ENCODE results near the gene ZXDC. TPM values are rescaled to one million over a fixed set of nuclear protein-coding genes. Genes with fewer than 3 reads are reported as not detected.

ZXDC gene
- total and polyA plus RNA-seq, 2 experiments from 2014 or later = 24.1 to 25.0 TPM

GRCh38 chr3:126476166-126477060, 722 bp upstream of the ZXDC start:
- Histone ChIP-seq H3K9me3 (ENCODE audit: low read depth) (no peaks in the 10 kb centered on the region), H3K79me2 (peaks cover 33% of the 10 kb centered on the region), H3K9me2 (replicated peaks; ENCODE audit: insufficient read depth) (no peaks in the 10 kb centered on the region), H4K20me1 (ENCODE audit: insufficient read depth, poor library complexity, severe bottlenecking) (peaks cover 37% of the 10 kb centered on the region), H3K4me1 (ENCODE audit: insufficient read depth) (peaks cover 25% of the 10 kb centered on the region), H3K4me3 (peak overlapping the region; percentile 41), H2AFZ (peak overlapping the region; percentile 80), H3K4me2 (peak overlapping the region; percentile 75), H3K27ac (peak overlapping the region; percentile 94), H3K27me3 (no peaks in the 10 kb centered on the region), H3K36me3 (replicated peaks; ENCODE audit: insufficient read depth, low read depth) (no peaks in the 10 kb centered on the region)
- WGBS (ENCODE audit: low lambda C conversion rate, missing lambda C conversion rate) = 19% methylated on average over 41 of the region's 66 CpGs
- TF ChIP-seq EZH2 (IDR thresholded peaks at IDR 0.05; ENCODE audit: borderline replicate concordance) = no peak
- no peak for TF ChIP-seq CTCF (IDR thresholded peaks at IDR 0.05; ENCODE audit: poor library complexity)
- no peak for TF ChIP-seq EZH2phosphoT487 (IDR thresholded peaks at IDR 0.05; ENCODE audit: low read depth, severe bottlenecking, unreplicated experiment)
- DNase-seq (ENCODE audit: low spot score) = no peak

GRCh38 chr3:126474498-126475412, 936 bp downstream of the ZXDC start:
- H3K79me2 ChIP-seq = peaks cover 50% of the 10 kb centered on the region
- DNase-seq (ENCODE audit: low spot score) = peak; percentile 71
- TF ChIP-seq CTCF (IDR thresholded peaks at IDR 0.05; ENCODE audit: poor library complexity) (no peak), EZH2 (IDR thresholded peaks at IDR 0.05; ENCODE audit: borderline replicate concordance) (no peak), EZH2phosphoT487 (IDR thresholded peaks at IDR 0.05; ENCODE audit: low read depth, severe bottlenecking, unreplicated experiment) (no peak)

GRCh38 chr3:126473292-126474168, 2.2 kb downstream of the ZXDC start:
- Histone ChIP-seq H4K20me1 (ENCODE audit: insufficient read depth, poor library complexity, severe bottlenecking) (peaks cover 61% of the 10 kb centered on the region), H3K27ac (peak overlapping the region; percentile 97), H3K4me2 (peak overlapping the region; percentile 99), H2AFZ (no peak overlapping the region), H3K9me3 (ENCODE audit: low read depth) (no peaks in the 10 kb centered on the region), H3K27me3 (no peaks in the 10 kb centered on the region), H3K9me2 (replicated peaks; ENCODE audit: insufficient read depth) (no peaks in the 10 kb centered on the region), H3K79me2 (peaks cover 62% of the 10 kb centered on the region), H3K4me3 (peak overlapping the region; percentile 27), H3K4me1 (ENCODE audit: insufficient read depth) (peaks cover 27% of the 10 kb centered on the region), H3K36me3 (replicated peaks; ENCODE audit: insufficient read depth, low read depth) (no peaks in the 10 kb centered on the region)
- TF ChIP-seq EZH2 (IDR thresholded peaks at IDR 0.05; ENCODE audit: borderline replicate concordance) = no peak
- TF ChIP-seq EZH2phosphoT487 (IDR thresholded peaks at IDR 0.05; ENCODE audit: low read depth, severe bottlenecking, unreplicated experiment) = no peak
- no peak for TF ChIP-seq CTCF (IDR thresholded peaks at IDR 0.05; ENCODE audit: poor library complexity)
- WGBS (ENCODE audit: low lambda C conversion rate, missing lambda C conversion rate) = 76% methylated on average over 14 of the region's 14 CpGs
- DNase-seq (ENCODE audit: low spot score) = no peak

More at GRCh38 chr3:126474498-126475412, 936 bp downstream of the ZXDC start:
- Histone ChIP-seq H3K4me3 (peak overlapping the region; percentile 80), H3K9me3 (ENCODE audit: low read depth) (no peaks in the 10 kb centered on the region), H3K4me1 (ENCODE audit: insufficient read depth) (peaks cover 27% of the 10 kb centered on the region), H2AFZ (peak overlapping the region; percentile 28), H3K27ac (peak overlapping the region; percentile 97), H3K36me3 (replicated peaks; ENCODE audit: insufficient read depth, low read depth) (no peaks in the 10 kb centered on the region), H3K9me2 (replicated peaks; ENCODE audit: insufficient read depth) (no peaks in the 10 kb centered on the region), H3K4me2 (peak overlapping the region; percentile 99), H4K20me1 (ENCODE audit: insufficient read depth, poor library complexity, severe bottlenecking) (peaks cover 48% of the 10 kb centered on the region), H3K27me3 (no peaks in the 10 kb centered on the region)
- WGBS (ENCODE audit: low lambda C conversion rate, missing lambda C conversion rate) = 5% methylated on average over 61 of the region's 72 CpGs
